ENCODE results near the gene THEMIS.

The THEMIS gene

DNA sequence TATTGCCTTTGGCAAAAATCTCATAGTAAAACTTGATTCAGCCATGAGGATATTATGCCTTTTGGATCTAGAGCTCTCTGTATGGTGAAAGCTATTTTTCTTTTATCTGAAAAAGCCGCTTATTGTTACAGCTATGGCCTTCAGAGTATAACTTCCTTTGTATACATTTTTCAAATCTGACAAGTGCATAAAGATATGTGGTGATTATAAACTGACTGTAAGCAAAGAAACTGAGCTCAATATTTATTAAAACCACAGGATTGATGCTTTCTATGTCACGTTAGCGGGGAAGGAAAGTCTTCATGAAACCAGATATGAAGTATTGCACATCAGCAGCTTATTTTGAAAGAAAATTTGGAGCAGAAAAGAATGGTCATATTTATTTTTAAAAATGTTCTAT is 151.8 kb downstream of the THEMIS start:
- TF ChIP-seq, protein P1, sequence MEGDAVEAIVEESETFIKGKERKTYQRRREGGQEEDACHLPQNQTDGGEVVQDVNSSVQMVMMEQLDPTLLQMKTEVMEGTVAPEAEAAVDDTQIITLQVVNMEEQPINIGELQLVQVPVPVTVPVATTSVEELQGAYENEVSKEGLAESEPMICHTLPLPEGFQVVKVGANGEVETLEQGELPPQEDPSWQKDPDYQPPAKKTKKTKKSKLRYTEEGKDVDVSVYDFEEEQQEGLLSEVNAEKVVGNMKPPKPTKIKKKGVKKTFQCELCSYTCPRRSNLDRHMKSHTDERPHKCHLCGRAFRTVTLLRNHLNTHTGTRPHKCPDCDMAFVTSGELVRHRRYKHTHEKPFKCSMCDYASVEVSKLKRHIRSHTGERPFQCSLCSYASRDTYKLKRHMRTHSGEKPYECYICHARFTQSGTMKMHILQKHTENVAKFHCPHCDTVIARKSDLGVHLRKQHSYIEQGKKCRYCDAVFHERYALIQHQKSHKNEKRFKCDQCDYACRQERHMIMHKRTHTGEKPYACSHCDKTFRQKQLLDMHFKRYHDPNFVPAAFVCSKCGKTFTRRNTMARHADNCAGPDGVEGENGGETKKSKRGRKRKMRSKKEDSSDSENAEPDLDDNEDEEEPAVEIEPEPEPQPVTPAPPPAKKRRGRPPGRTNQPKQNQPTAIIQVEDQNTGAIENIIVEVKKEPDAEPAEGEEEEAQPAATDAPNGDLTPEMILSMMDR (conservative IDR thresholded peaks at IDR 0.05; ENCODE audit: low read depth, low read length), result no peak
- no peak for DNase-seq (ENCODE audit: low read depth)
- no peak overlapping the region for H3K4me3 ChIP-seq (ENCODE audit: low read depth, low read length)

DNA sequence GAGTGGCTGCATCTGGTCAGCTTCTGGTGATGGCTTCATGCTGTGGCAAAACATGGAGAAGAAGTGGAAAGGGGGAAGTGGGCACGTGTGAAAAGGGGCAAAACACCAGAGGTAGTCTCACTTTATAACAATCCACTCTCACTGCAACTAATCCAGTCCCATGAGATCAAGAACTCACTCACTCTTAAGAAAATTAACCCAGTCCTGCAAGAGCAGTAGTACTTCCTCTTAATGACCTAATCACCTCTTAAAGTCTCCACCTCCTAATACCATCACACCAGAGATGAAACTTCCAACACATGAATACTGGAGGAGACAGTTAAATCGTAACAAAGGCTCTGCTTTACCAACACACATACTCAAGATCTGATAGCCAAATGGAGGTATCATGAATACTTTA is 152.6 kb downstream of the THEMIS start:
- no peak overlapping the region for H3K4me3 ChIP-seq (ENCODE audit: low read depth, low read length)
- no peak for DNase-seq (ENCODE audit: low read depth)
- TF ChIP-seq, protein P1 (conservative IDR thresholded peaks at IDR 0.05; ENCODE audit: low read depth, low read length), result no peak

DNA sequence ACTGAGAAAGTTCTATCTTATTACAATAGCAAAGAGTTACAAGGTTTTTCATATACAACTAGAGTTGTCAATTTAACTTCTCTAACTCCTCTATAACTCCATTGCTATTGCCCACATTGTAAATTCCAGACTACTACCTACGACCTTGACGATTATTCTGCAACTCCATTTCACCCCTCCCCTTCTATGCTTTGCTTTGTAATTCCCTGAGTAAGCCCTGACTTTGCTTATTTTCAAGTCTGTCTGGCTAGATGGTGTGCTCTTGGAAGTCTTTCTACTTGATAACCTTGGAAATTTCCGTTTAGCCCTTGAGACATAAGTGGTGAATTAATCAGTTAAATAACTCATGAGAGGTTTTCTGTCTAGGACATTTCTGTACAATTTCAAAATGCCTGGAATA is 162.4 kb downstream of the THEMIS start:
- H3K4me3 ChIP-seq (ENCODE audit: low read depth, low read length), result no peak overlapping the region
- TF ChIP-seq, protein P1 (conservative IDR thresholded peaks at IDR 0.05; ENCODE audit: low read depth, low read length), result no peak
- DNase-seq (ENCODE audit: low read depth), result no peak

DNA sequence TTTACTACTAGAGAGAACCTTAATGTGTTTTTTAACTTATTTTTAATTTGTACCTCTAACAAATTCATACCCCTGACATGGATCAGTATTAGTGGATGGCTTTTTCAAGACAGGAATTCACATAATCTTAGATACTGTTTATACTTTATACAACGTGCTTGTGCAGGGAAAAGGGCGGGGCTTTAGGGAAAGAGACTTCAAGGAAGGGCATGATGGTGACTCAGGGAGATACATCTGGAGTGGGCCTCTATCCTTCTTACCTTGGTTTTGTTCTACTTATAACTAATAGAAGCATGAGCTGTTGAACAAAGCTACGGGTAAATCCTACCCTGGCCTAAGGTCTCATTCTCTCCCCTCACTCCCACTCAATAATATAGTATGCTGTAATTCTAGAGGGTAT is 163.1 kb downstream of the THEMIS start:
- DNase-seq (ENCODE audit: low read depth), result peak; percentile 6
- no peak overlapping the region for H3K4me3 ChIP-seq (ENCODE audit: low read depth, low read length)
- TF ChIP-seq, protein P1 (conservative IDR thresholded peaks at IDR 0.05; ENCODE audit: low read depth, low read length), result no peak

DNA sequence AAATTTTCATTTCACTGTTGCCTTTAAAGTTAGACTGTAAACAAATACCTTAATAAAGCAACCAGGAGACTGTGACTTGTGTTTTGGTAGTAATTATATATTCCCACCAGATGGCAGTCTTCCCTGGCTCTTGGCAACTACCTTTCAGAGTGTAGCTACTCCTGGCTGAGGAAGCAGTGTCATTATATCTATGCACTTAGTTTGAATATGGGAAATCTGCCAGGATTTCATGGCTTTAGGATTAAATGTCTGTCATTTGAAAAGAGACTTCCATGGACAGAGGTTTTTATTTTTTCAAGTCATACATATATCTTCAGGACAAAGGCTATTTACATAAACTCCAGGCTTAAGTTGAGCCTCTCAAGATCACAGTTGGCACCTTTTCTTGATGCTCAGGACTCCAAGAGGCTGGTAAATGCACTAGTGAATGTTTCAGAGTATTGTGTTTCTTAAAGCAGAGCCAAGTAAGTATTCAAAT is 163.8 kb downstream of the THEMIS start:
- DNase-seq (ENCODE audit: low read depth), result peak; percentile 89
- TF ChIP-seq, protein P1 (conservative IDR thresholded peaks at IDR 0.05; ENCODE audit: low read depth, low read length), result peak; percentile 78
- H3K4me3 ChIP-seq (ENCODE audit: low read depth, low read length), result no peak overlapping the region

DNA sequence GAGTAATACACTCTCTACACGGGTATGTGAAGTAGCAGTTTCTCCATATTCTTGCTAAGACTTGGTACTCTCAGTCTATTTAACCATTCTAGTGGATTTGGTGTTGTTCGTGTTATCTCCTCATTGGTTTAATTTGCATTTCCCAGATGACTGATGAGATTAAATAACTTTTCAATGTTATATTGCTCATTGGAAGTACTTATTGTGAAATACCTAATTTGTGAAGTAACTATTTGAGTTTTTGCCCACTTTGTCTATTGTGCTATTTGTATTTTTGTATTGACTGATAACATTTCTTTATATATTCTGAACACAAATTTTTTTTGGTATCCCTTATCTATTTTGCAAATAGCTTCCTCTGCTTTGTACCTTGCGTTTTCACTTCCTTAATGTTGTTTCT is 167.9 kb downstream of the THEMIS start:
- DNase-seq (ENCODE audit: low read depth), result no peak
- TF ChIP-seq, protein P1 (conservative IDR thresholded peaks at IDR 0.05; ENCODE audit: low read depth, low read length), result no peak
- no peak overlapping the region for H3K4me3 ChIP-seq (ENCODE audit: low read depth, low read length)

DNA sequence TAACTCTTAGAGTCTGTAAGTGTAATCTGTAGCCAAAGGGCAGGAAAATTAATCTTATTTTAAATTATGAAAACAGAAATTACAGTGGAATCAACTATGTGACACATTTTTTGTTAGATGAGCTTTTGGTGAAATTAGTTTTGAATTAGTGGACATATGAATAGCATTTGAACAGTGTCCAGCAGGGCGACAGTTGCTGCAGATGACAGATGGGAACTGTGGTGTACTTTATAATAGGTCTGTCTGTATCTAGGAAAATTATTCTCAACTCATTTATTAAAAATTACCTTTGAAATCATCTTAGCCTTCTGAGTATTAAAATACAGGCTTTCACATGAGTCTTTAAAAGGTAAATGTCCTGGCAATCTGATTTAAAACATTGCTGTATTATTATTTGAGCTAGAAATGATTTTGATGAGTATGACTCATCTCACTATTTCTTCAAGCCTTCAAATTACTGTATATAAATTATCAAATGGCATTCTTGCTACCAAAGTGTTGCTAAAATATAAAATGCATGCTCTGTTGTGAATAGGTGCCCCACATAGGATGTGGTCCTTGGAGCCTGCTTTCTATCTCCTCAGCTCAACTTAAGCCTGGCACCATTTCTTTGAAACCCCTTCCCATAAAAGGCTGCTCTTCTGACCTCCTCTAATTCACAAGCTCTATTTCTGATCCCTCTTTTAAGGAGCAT is 173.5 kb downstream of the THEMIS start:
- TF ChIP-seq, protein P1 (conservative IDR thresholded peaks at IDR 0.05; ENCODE audit: low read depth, low read length), result no peak
- no peak overlapping the region for H3K4me3 ChIP-seq (ENCODE audit: low read depth, low read length)
- no peak for DNase-seq (ENCODE audit: low read depth)
